IMR-90 (cell line): ENCODE results near the gene ZNF524. TPM values are rescaled to one million over a fixed set of nuclear protein-coding genes. Genes with fewer than 3 reads are reported as not detected.

Experiments
- ATAC-seq: fragments of 200-7000 bp; cut with Tn5 transposase; 2 replicates; pipeline ENCODE4 v1.9.1; 2020; ENCODE audit warnings: low read depth, mild to moderate bottlenecking, moderate library complexity
- BruUV-seq: library from RNA; stranded (reverse); fragments of 400-500 nt; replicated peaks from 2 replicates; lab custom pipeline; 2021; lab: Mats Ljungman, UMichigan
- CTCF ChIA-PET: fragments of 300-600 bp; formaldehyde crosslinking; extraction: SDS; loops from one replicate; lab custom pipeline; 2021; ENCODE audit warnings: antibody characterized with exemption; lab: Yijun Ruan, JAX
- POLR2A ChIA-PET: fragments of 300-600 bp; sonication (Branson Sonifier 250); formaldehyde crosslinking; loops from one replicate; lab custom pipeline; 2022; ENCODE audit warnings: antibody characterized with exemption; ENCODE audit not compliant: unreplicated experiment; lab: Charles Lee
- DNase-seq: peaks from one replicate; pipeline ENCODE4 v3.0.0; 2013
- H2AFZ ChIP-seq: replicated peaks from 2 replicates; pipeline ENCODE3; 2013; ENCODE audit warnings: low read length, mild to moderate bottlenecking; ENCODE audit not compliant: poor library complexity
- H2AK5ac ChIP-seq: 2 replicates; pipeline ENCODE4 v1.6.1; 2013; ENCODE audit warnings: low read depth, low read length, inconsistent platforms
- H2AK9ac ChIP-seq: replicated peaks from 2 replicates; pipeline ENCODE3; 2013; ENCODE audit warnings: mild to moderate bottlenecking, low read depth, low read length, moderate library complexity; ENCODE audit not compliant: poor library complexity
- H2BK120ac ChIP-seq: 2 replicates; pipeline ENCODE4 v1.6.1; 2013; ENCODE audit warnings: low read depth, low read length, inconsistent platforms
- H2BK15ac ChIP-seq: 3 replicates; pipeline ENCODE4 v1.6.1; 2013; ENCODE audit warnings: low read depth, low read length, inconsistent platforms
- H2BK20ac ChIP-seq: 2 replicates; pipeline ENCODE4 v1.6.1; 2013; ENCODE audit warnings: low read depth, mild to moderate bottlenecking, inconsistent platforms, low read length, moderate library complexity
- H2BK5ac ChIP-seq: 2 replicates; pipeline ENCODE4 v1.6.1; 2013; ENCODE audit warnings: mild to moderate bottlenecking, low read depth, low read length, inconsistent platforms; ENCODE audit not compliant: poor library complexity, severe bottlenecking
- H3K14ac ChIP-seq: replicated peaks from 2 replicates; pipeline ENCODE4 v1.6.1; 2013; ENCODE audit warnings: low read depth, low read length, inconsistent platforms
- H3K18ac ChIP-seq: 2 replicates; pipeline ENCODE4 v1.6.1; 2013; ENCODE audit warnings: low read depth, low read length, control low read depth
- H3K23ac ChIP-seq: 2 replicates; pipeline ENCODE4 v1.6.1; 2013; ENCODE audit warnings: low read depth, low read length, inconsistent platforms
- H3K27ac ChIP-seq: 2 replicates; pipeline ENCODE4 v1.5.1; 2013; ENCODE audit warnings: mild to moderate bottlenecking, control low read depth, low read length; ENCODE audit not compliant: insufficient read depth
- H3K27me3 ChIP-seq: 2 replicates; pipeline ENCODE4 v1.6.1; 2013; ENCODE audit warnings: low read length; ENCODE audit not compliant: control insufficient read depth, insufficient read depth
- H3K36me3 ChIP-seq: 2 replicates; pipeline ENCODE4 v1.6.1; 2013; ENCODE audit warnings: low read length, mixed read lengths; ENCODE audit not compliant: control insufficient read depth, insufficient read depth
- H3K4ac ChIP-seq: 2 replicates; pipeline ENCODE4 v1.6.1; 2013; ENCODE audit warnings: low read depth, low read length, inconsistent platforms
- H3K4me1 ChIP-seq: 2 replicates; pipeline ENCODE4 v1.6.1; 2013; ENCODE audit warnings: low read length, mixed read lengths; ENCODE audit not compliant: control insufficient read depth, insufficient read depth
- H3K4me2 ChIP-seq: 2 replicates; pipeline ENCODE4 v1.6.1; 2013; ENCODE audit warnings: low read depth, mild to moderate bottlenecking, control low read depth, low read length, moderate library complexity
- H3K4me3 ChIP-seq: 2 replicates; pipeline ENCODE4 v1.5.1; 2013; ENCODE audit warnings: low read depth, mild to moderate bottlenecking, control low read depth, low read length, moderate library complexity; ENCODE audit not compliant: insufficient read depth
- H3K56ac ChIP-seq: 2 replicates; pipeline ENCODE4 v1.6.1; 2013; ENCODE audit warnings: low read length, inconsistent platforms; ENCODE audit not compliant: insufficient read depth; ENCODE audit errors: extremely low read depth
- H3K79me1 ChIP-seq, 2 experiments: 2 replicates each; pipeline ENCODE4 v1.6.1; 2013; ENCODE audit warnings: low read length in 2 of 2, inconsistent platforms in 1 of 2, low read depth in 1 of 2
- H3K9ac ChIP-seq: 2 replicates; pipeline ENCODE4 v1.6.1; 2013; ENCODE audit warnings: low read depth, low read length, control low read depth
- H3K9me1 ChIP-seq: 2 replicates; pipeline ENCODE4 v1.6.1; 2013; ENCODE audit warnings: low read length, inconsistent platforms; ENCODE audit not compliant: insufficient read depth
- H3K9me3 ChIP-seq: 2 replicates; pipeline ENCODE4 v1.6.1; 2013; ENCODE audit warnings: low read length; ENCODE audit not compliant: control insufficient read depth, insufficient read depth
- H4K20me1 ChIP-seq: 2 replicates; pipeline ENCODE4 v1.6.1; 2013; ENCODE audit warnings: low read length, inconsistent platforms; ENCODE audit not compliant: insufficient read depth
- H4K5ac ChIP-seq: 2 replicates; pipeline ENCODE4 v1.6.1; 2013; ENCODE audit warnings: mild to moderate bottlenecking, low read depth, low read length, control low read depth
- H4K8ac ChIP-seq, 2 experiments: 2 replicates each; pipeline ENCODE4 v1.6.1; 2013; ENCODE audit warnings: low read depth in 2 of 2, low read length in 2 of 2, control low read depth in 1 of 2, inconsistent platforms in 1 of 2
- H4K91ac ChIP-seq: 2 replicates; pipeline ENCODE4 v1.6.1; 2013; ENCODE audit warnings: low read depth, low read length, inconsistent platforms; ENCODE audit not compliant: insufficient read depth
- BHLHE40 ChIP-seq: fragments of 150-350 bp; IDR thresholded peaks from 2 replicates; pipeline ENCODE4 v1.6.1; 2016; ENCODE audit warnings: mild to moderate bottlenecking, low read depth, low read length
- CEBPB ChIP-seq: IDR thresholded peaks from 2 replicates; pipeline ENCODE4 v1.6.1; 2012; ENCODE audit warnings: low read depth, low read length, improper control_type of control experiment
- MXI1 ChIP-seq: IDR thresholded peaks from 2 replicates; pipeline ENCODE4 v1.6.1; 2012; ENCODE audit warnings: low read depth, mild to moderate bottlenecking, low read length, moderate library complexity, borderline replicate concordance
- WGBS, 2 experiments: methylation state at CpG; one replicate each; pipeline versions ENCODE4 v1.1.5 to v1.1.7; 2013; ENCODE audit warnings: missing lambda C conversion rate in 2 of 2; ENCODE audit not compliant: insufficient read length in 1 of 2; ENCODE audit errors: extremely low coverage in 2 of 2; 5-methylcytosine and 5-hydroxymethylcytosine counted together
- dilution Hi-C: fragments of 300-500 bp; cut with HindIII; formaldehyde crosslinking; loops from one replicate; pipeline ENCODE4 v1.14.3; 2018; ENCODE audit warnings: low sequenced_read_pairs; ENCODE audit not compliant: unreplicated experiment
- in situ Hi-C: fragments of 300-500 bp; cut with MboI; formaldehyde crosslinking; loops from 3 replicates; pipeline ENCODE4 v1.14.3; 2019; ENCODE audit warnings: low sequenced_read_pairs, inconsistent platforms, mixed read lengths
- intact Hi-C: fragments of 100-400 bp; cut with micrococcal nuclease; formaldehyde crosslinking; loops from 2 replicates; pipeline ENCODE4 v1.10.0; 2022
- polyA plus RNA-seq, 3 experiments: library from polyadenylated mRNA; depleted of rRNA; stranded (reverse); fragments of >200 nt; gene quantifications; 2 replicates each; pipeline ENCODE4 v1.2.3, GENCODE V29; 2012; ENCODE audit warnings: low replicate concordance in 1 of 3
- total RNA-seq: library from RNA; depleted of rRNA; stranded (reverse); fragments of >200 nt; gene quantifications from 2 replicates; pipeline ENCODE4 v1.2.3, GENCODE V29; 2012

The ZNF524 gene
- total and polyA plus RNA-seq, 2 of the 4 experiments (the other 2 are of a cell fraction) = 2.3 to 6.6 TPM

- Histone ChIP-seq H4K5ac (no peak overlapping the region), H3K18ac (no peak overlapping the region), H2BK20ac (no peak overlapping the region), H3K4me1 (peaks cover 10% of the 10 kb centered on the region), H3K27me3 (no peaks in the 10 kb centered on the region), H3K14ac (no peak overlapping the region), H4K91ac (no peak overlapping the region), H2BK5ac (no peak overlapping the region), H3K4ac (no peak overlapping the region), H3K9me3 (no peaks in the 10 kb centered on the region), H2AK5ac (no peak overlapping the region), H2AK9ac (no peak overlapping the region), H2AFZ (no peak overlapping the region), H2BK15ac (no peak overlapping the region), H3K27ac (no peak overlapping the region), H3K9ac (no peak overlapping the region), H3K56ac (no peak overlapping the region), H3K4me2 (no peak overlapping the region), H4K8ac (no peak overlapping the region), H3K36me3 (peaks cover 19% of the 10 kb centered on the region), H4K20me1 (no peaks in the 10 kb centered on the region), H2BK120ac (no peak overlapping the region), H3K4me3 (no peak overlapping the region), H3K79me1 (no peaks in the 10 kb centered on the region; a peak in 1 of 4 replicates), H3K23ac (no peak overlapping the region), H3K9me1 (peaks cover 3% of the 10 kb centered on the region)
- ATAC-seq = no peak
- CTCF ChIA-PET = no interaction called here
- in situ Hi-C loops (no loop called here), intact Hi-C loops (no loop called here), dilution Hi-C loops (no loop called here)
- 96% methylated on average over 4 of the region's 8 CpGs; no CpG with 5 or more reads in 1 of the 2 experiments for WGBS, 2 experiments
- TF ChIP-seq CEBPB = no peak
- TF ChIP-seq BHLHE40 = no peak
- TF ChIP-seq MXI1 = no peak
- no TSS peak for BruUV-seq
- no peak for DNase-seq
- POLR2A ChIA-PET = no interaction called here
Measured at GRCh38 chr19:55588738-55589137, 11.3 kb upstream of the ZNF524 start.
